Peyer's patch (tissue), 4 donors: ENCODE measurements around the gene RRP1B. TPM values are rescaled to one million over a fixed set of nuclear protein-coding genes. Genes with fewer than 3 reads are reported as not detected.
A peak's percentile ranks its signal among the peaks of the same experiment; 100 is the strongest.

ENCODE experiments used
- DNase-seq, 3 donors: peaks; one replicate each; pipeline ENCODE4 v3.0.0-alpha.2; 2017 to 2019
- H3K27ac ChIP-seq, 4 donors: fragments of 200-600 bp; sonication (generic); one replicate each; pipeline ENCODE4 v1.5.1; 2016 to 2019
- H3K27me3 ChIP-seq, 2 donors: fragments of 200-600 bp; sonication (generic); one replicate each; pipeline ENCODE4 v1.5.1; 2019
- H3K36me3 ChIP-seq, 3 donors: fragments of 200-600 bp; sonication (generic); one replicate each; pipeline ENCODE4 v1.5.1; 2016 to 2019
- H3K4me1 ChIP-seq, 4 donors: fragments of 200-600 bp; sonication (generic); one replicate each; pipeline ENCODE4 v1.5.1; 2016 to 2019
- H3K4me3 ChIP-seq, 4 donors: fragments of 200-600 bp; sonication (generic); 1 replicate in 3 of 4; 2 replicates in 1 of 4; pipeline ENCODE4 v1.5.1; 2016 to 2019; ENCODE audit warnings: mild to moderate bottlenecking in 1 of 4
- H3K9me3 ChIP-seq, 4 donors: fragments of 200-600 bp; sonication (generic); one replicate each; pipeline ENCODE4 v1.5.1; 2016 to 2019; ENCODE audit warnings: mild to moderate bottlenecking in 1 of 4
- CTCF ChIP-seq, 6 experiments: fragments of 450-650 bp in 4 of 6; fragments of 200-600 bp in 2 of 6; sonication (generic) in 1 of 6; IDR thresholded peaks; one replicate each; pipeline ENCODE4 v1.5.1; 2017 to 2019; ENCODE audit warnings: antibody characterized with exemption in 6 of 6, mild to moderate bottlenecking in 3 of 6, moderate library complexity in 1 of 6
- POLR2A ChIP-seq, 2 donors: fragments of 450-650 bp; IDR thresholded peaks; one replicate each; pipeline ENCODE4 v1.5.1; 2017; ENCODE audit warnings: antibody characterized with exemption in 2 of 2, mild to moderate bottlenecking in 2 of 2, moderate library complexity in 2 of 2
- total RNA-seq, 4 donors: library from RNA; depleted of rRNA; stranded (reverse); fragments of >200 nt; gene quantifications; one replicate each; pipeline ENCODE4 v1.1.0, GENCODE V29; 2016

The RRP1B gene
- total RNA-seq, 4 donors from 2014 or later = 10.7 to 28.1 (median 14.1) TPM

- no peaks in the 10 kb centered on the region for H3K27me3 ChIP-seq
- H3K4me1 ChIP-seq = no peaks in the 10 kb centered on the region
- H3K36me3 ChIP-seq = peaks cover 0 to 100% (median 2%) of the 10 kb centered on the region in 3 donors
- TF ChIP-seq CTCF (IDR thresholded peaks at IDR 0.05) (no peak), POLR2A (IDR thresholded peaks at IDR 0.05) (no peak)
- H3K27ac ChIP-seq = no peak overlapping the region
- no peak overlapping the region for H3K4me3 ChIP-seq
- H3K9me3 ChIP-seq = no peaks in the 10 kb centered on the region
- DNase-seq = peak in 1 of 3 donors; percentile 20
Observed at GRCh38 chr21:43687566-43688399, 28.4 kb downstream of the RRP1B start.

GRCh38 chr21:43688906-43689305, 29.5 kb downstream of the RRP1B start:
- no peak for TF ChIP-seq POLR2A (IDR thresholded peaks at IDR 0.05)
- TF ChIP-seq CTCF (IDR thresholded peaks at IDR 0.05) = no peak
- H3K36me3 ChIP-seq = peaks cover 0 to 99% (median 2%) of the 10 kb centered on the region in 3 donors
- no peaks in the 10 kb centered on the region for H3K4me1 ChIP-seq
- DNase-seq = no peak
- no peaks in the 10 kb centered on the region for H3K9me3 ChIP-seq
- no peak overlapping the region for H3K4me3 ChIP-seq
- no peaks in the 10 kb centered on the region for H3K27me3 ChIP-seq
- H3K27ac ChIP-seq = no peak overlapping the region

- Histone ChIP-seq H3K4me3 (no peak overlapping the region), H3K27ac (no peak overlapping the region)
Observed at GRCh38 chr21:43689556-43690337, 30.4 kb downstream of the RRP1B start.

GRCh38 chr21:43690346-43690745, 31.0 kb downstream of the RRP1B start:
- H3K27ac ChIP-seq = no peak overlapping the region
- H3K27me3 ChIP-seq = no peaks in the 10 kb centered on the region
- DNase-seq = no peak
- H3K9me3 ChIP-seq = no peaks in the 10 kb centered on the region
- H3K4me3 ChIP-seq = no peak overlapping the region
- H3K4me1 ChIP-seq = no peaks in the 10 kb centered on the region
- peaks cover 0 to 94% (median 2%) of the 10 kb centered on the region in 3 donors for H3K36me3 ChIP-seq
- no peak for TF ChIP-seq POLR2A (IDR thresholded peaks at IDR 0.05)
- TF ChIP-seq CTCF (IDR thresholded peaks at IDR 0.05) = no peak

More at GRCh38 chr21:43689556-43690337, 30.4 kb downstream of the RRP1B start:
- no peaks in the 10 kb centered on the region for H3K27me3 ChIP-seq
- H3K4me1 ChIP-seq = no peaks in the 10 kb centered on the region
- TF ChIP-seq POLR2A (IDR thresholded peaks at IDR 0.05) (no peak), CTCF (IDR thresholded peaks at IDR 0.05) (no peak)
- no peaks in the 10 kb centered on the region for H3K9me3 ChIP-seq
- no peak for DNase-seq
- peaks cover 0 to 99% (median 2%) of the 10 kb centered on the region in 3 donors for H3K36me3 ChIP-seq

- no peaks in the 10 kb centered on the region for H3K27me3 ChIP-seq
- no peak for TF ChIP-seq CTCF (IDR thresholded peaks at IDR 0.05)
- no peak for TF ChIP-seq POLR2A (IDR thresholded peaks at IDR 0.05)
- no peak overlapping the region for H3K4me3 ChIP-seq
- peaks cover 0 to 91% (median 2%) of the 10 kb centered on the region in 3 donors for H3K36me3 ChIP-seq
- H3K4me1 ChIP-seq = no peaks in the 10 kb centered on the region
- no peak overlapping the region for H3K27ac ChIP-seq
- H3K9me3 ChIP-seq = no peaks in the 10 kb centered on the region
- no peak for DNase-seq
Observed at GRCh38 chr21:43691086-43691795, 31.9 kb downstream of the RRP1B start.
